HG03558 (cell line): ENCODE results near the gene BMPR1A.

Experiments used
- ATAC-seq: cut with Tn5 transposase; IDR thresholded peaks from one replicate; pipeline ENCODE4 v1.9.1; 2021; ENCODE audit warnings: moderate number of reproducible peaks; ENCODE audit not compliant: unreplicated experiment; ENCODE audit errors: extremely low read depth

Gene BMPR1A

GRCh38 chr10:86756511-86757112 lies at the start of gene BMPR1A:
BMPR1A (plus strand) TSS chr10:86756619; CDS start chr10:86876019, 119,400 bp downstream.
- no peak for ATAC-seq

- no peak for ATAC-seq
Measured at GRCh38 chr10:86706977-86707376, 49.4 kb upstream of the BMPR1A start.

DNA sequence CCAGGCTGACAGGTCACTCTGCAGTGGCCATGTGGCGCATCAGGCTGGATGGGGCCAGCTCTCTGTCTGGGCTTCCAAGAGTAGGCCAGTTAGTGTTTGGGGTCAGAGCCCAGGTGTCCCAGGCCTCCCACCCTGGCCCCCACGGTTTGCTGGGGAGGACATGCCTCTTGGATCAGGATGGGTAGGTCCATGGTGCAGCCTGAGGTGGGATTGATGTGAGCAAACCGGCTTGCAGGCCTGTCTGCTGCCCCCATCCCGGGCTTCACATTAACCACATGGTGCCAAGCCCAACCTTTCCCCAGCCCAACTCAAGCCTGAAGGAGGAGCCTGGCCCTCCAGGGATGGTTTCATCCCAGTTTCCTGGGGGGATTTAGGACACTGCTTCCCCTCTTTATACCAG lies 48.9 kb upstream of the BMPR1A start:
- no peak for ATAC-seq

DNA sequence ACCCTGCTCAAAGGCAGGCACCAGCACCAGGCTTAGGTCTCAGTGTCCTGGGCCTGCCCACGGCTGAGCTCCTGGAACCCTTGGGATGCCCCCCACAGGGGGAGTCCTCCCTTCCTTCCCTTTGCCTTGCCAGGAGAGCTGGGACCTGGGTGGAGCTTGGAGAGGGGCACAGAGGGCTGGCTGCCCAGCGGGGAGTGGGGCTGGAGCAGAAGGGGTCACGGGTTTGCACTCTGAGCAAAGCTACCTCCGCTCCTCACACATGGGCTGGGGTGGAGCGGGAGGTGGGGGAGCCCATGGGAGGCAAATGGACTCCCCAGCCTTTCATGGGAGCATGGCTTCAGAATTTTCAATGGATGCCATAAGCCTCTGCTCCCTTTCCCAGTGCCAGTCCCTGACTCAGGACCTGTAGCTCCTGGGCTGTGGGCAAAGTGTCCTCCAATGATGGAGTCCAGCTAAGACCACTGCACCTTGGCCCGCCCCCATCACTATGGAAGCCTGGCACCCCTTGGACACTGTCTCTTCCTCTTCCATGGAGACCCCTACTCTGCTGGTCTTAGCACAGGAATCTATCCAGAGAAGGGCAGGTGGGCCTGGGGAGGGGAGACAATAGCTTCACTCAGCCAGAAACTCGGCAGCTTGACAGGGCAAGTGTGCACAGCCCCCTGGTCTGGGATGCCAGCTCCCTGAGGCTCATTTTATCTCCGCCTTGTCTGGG lies 48.2 kb upstream of the BMPR1A start:
- no peak for ATAC-seq

GRCh38 chr10:86708783-86709380 lies 47.5 kb upstream of the BMPR1A start:
- no peak for ATAC-seq

DNA sequence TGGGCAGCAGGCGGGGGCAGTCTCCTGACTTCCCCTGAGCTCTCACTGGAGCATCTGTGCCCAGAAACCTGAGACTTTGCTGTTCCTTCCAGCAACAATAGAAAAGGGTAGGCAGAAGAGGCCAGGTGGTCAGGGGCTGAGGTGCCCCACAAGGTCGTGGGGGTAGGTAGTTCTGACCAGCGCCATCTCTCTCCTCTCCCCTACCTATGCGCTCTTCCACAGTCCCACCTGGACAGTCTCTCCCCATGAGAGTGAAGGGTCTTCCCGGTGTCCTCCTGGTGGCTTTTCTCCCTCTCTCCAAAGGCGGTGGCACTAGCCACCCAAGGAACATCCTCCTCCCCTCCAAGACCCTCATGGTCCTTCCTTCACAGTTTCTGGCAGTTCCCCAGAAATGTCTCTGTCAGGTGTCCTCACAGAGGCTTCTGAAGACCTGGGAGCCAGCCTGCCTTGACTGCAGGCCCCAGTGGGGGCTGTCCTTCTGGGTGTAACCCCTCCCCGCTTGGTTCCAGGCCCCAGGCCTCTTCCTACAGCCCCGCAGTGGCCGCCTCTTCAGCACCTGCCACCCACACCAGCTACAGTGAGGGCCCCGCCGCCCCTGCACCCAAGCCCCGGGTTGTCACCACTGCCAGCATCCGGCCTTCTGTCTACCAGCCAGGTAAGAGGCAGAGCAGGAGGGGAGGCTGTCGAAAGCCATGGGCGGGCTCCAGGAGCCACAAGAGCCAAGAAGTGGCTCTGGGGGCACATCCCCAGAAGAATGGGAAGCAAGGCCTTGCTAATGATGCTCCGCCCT lies 46.8 kb upstream of the BMPR1A start:
- no peak for ATAC-seq

- peak; percentile 67 for ATAC-seq
Measured at GRCh38 chr10:86710987-86711512, 45.4 kb upstream of the BMPR1A start.

DNA sequence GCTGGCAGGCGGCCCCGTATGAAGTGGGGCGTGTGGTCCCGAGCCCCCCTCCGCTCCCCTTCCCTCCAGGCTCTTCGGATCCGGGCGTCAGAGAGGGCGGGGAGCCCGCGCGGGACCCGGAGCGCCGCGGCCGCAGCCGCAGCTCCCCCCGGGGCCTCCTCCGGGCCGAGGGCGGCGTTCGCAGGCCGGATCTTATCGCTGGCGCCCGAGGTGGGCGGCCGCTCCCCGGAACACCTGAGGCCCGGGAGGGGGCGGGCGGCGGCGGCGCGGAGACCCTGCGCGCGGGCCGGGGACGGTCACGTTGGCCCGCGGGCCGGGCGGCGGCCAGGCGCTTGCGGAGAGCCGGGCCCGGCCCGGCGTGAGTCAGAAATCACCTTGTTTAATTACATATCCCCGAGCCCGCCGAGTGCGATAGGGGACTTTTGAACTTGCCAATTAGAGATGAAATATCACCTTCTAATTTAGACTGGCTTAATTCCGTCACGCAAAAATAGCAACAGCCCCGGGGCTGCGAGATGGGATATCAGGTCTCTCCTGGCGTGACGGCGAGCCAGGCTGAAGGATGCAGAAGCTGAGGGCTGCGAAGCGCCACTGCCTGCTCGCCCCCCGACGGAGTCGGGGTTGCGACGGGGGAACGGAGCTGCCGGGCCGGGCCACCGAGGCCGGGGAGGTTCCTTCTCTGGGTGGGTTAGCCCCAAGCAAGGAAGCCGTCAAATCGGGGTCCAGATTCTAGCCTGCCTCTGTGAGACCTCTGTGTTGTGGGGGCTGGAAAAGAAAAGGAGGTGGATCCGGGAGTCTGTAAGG lies 44.7 kb upstream of the BMPR1A start:
- peak; percentile 30 for ATAC-seq

DNA sequence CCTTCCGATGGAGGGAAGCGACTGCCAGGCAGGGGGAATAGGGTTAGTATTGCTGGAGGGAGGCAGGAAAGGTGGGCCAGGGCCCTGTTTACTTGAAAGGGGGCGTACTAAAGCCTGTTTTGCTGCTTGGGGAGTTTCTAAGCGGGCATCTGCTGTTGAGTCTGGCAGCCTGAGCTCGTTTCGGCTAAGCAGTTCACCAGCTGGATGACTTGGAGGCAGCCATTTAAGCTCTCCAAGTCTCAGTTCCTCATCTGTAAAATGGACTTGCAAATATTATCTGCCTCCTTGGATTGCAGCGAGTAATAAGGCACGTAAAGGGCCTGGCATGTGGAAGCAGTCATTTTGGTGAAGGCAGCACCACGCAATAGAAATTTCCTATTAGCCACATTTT lies 44.1 kb upstream of the BMPR1A start:
- ATAC-seq, result no peak

GRCh38 chr10:86715156-86715795 lies 41.1 kb upstream of the BMPR1A start:
- no peak for ATAC-seq

DNA sequence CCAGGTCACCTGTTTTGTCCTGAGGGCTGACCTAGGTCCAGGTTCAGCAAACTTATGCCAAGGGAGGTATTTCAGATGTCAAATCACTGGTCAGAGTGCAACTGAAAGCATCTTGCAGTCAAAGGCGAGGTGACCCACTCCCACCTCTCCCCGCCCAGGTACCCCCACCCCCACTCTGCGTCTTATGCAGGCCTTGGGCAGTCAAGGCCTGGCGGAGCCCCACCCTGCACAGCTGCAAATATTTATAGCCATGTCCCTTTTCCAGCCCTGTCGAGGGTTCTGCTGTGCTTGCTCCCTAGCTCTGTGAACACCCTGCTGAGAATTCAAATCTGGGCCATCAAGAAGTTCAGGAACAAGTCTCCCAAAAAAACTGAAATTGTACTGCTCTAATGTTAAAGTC lies 40.6 kb upstream of the BMPR1A start:
- ATAC-seq, result no peak

DNA sequence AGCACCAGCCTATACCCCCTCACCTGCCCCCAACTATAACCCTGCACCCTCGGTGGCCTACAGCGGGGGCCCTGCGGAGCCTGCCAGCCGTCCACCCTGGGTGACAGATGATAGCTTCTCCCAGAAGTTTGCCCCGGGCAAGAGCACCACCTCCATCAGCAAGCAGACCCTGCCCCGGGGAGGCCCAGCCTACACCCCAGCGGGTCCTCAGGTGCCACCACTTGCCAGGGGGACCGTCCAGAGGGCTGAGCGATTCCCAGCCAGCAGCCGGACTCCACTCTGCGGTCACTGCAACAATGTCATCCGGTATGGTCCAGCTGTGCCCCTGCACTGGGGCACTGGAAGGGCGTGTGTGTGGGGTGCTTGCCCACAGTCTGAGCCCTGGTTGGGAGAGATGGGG lies 40.0 kb upstream of the BMPR1A start:
- no peak for ATAC-seq

- no peak for ATAC-seq
Measured at GRCh38 chr10:86718556-86718955, 37.9 kb upstream of the BMPR1A start.

DNA sequence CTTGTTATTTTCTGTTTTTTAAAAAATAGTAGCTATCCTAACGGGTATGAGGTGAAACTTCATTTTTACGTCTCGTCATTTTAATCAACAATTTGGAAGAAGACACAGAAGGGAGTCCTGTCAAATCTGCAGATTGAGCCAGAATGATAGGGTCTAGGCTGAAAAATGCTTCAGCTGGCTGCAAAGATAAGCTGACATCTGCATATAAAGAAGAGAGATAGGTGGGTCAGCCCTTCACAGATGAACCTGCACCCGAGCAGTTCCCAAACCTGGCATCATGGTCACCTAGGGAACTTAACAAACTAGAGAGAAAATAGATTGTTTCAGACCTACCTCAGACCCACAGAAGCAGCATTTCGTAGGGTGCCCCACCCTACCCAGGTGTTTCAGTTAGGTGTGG lies 35.2 kb upstream of the BMPR1A start:
- no peak for ATAC-seq

DNA sequence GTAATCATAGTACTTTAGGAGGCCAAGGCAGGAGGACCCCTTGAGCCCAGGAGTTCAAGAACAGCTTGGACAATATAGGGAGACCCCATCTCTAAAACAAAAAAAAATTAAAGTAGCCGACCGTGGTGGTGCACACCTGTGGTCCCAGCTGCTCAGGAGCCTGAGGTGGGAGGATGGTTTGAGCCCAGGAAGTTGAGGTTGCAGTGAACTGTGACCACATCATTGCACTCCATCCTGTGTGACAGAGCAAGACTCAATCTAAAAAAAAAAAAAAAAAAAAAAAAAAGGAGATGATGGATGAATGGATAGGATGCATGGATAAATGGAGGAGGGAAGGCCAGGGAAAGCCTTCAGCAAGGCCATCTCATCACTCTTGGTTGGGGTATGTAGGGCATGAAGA lies 33.4 kb upstream of the BMPR1A start:
- ATAC-seq, result no peak

DNA sequence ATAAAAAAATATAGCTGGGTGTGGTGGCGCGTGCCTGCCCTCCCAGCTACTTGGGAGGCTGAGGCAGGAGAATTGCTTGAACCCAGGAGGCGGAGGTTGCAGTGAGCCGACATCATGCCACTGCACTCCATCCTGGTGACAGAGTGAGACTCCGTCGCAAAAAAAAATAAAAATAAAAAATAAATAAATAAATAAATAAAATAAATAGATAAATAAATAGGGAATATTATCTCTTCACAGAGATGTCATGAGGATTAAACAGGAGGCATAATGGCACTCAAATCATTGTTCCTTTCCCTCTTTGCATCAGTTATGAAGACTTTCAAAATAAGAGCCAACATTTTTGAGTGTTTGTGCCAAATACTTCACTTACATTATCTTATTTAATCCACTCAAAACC lies 32.0 kb upstream of the BMPR1A start:
- ATAC-seq, result no peak

GRCh38 chr10:86725980-86726676 lies 30.3 kb upstream of the BMPR1A start:
- ATAC-seq, result no peak

DNA sequence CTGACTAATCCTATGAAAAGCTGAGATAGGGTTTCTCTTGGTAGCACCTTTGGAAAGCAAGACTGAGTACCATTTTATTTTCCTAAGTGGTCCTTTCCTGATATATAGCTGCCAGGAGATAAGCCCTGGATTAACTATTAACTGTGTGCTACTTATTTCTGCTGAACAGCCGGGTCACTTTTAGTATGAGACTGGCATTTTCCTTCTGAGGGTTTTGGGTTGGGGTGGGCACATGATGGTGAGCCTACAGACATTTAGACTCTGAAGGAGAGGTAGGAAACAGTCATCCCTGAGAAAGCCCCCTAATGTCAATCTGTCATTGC lies 29.8 kb upstream of the BMPR1A start:
- no peak for ATAC-seq

- no peak for ATAC-seq
Measured at GRCh38 chr10:86727470-86727869, 28.9 kb upstream of the BMPR1A start.
